ENCODE data around the gene NPTXR.

GRCh38 chr22:38864361-38865191 is 20.7 kb upstream of the NPTXR start:
- no peak for TF ChIP-seq CTCF (conservative IDR thresholded peaks at IDR 0.05; ENCODE audit: low read depth, low read length)
- TF ChIP-seq POLR2A (IDR thresholded peaks at IDR 0.05; ENCODE audit: low read depth, low read length), result no peak
- no peak for TF ChIP-seq CHD1 (IDR thresholded peaks at IDR 0.05; ENCODE audit: low read depth, low read length)
- no peak for TF ChIP-seq MXI1 (IDR thresholded peaks at IDR 0.05; ENCODE audit: borderline replicate concordance, low read depth, low read length)
- no peak for TF ChIP-seq MAZ (IDR thresholded peaks at IDR 0.05; ENCODE audit: borderline replicate concordance, low read depth, low read length)
- TF ChIP-seq ELK1 (IDR thresholded peaks at IDR 0.05; ENCODE audit: borderline replicate concordance, low read depth, low read length), result no peak
- no peak for TF ChIP-seq RCOR1 (IDR thresholded peaks at IDR 0.05; ENCODE audit: insufficient replicate concordance, low read length)
- no peak for TF ChIP-seq BHLHE40 (IDR thresholded peaks at IDR 0.05; ENCODE audit: low read depth, low read length)
- no peak for TF ChIP-seq RAD21 (IDR thresholded peaks at IDR 0.05; ENCODE audit: low read length)
- no peak for TF ChIP-seq RFX5 (IDR thresholded peaks at IDR 0.05; ENCODE audit: low read depth, low read length)
- TF ChIP-seq SMC3 (IDR thresholded peaks at IDR 0.05; ENCODE audit: low read depth, low read length), result no peak
- no peak for TF ChIP-seq CEBPB (IDR thresholded peaks at IDR 0.05; ENCODE audit: low read depth, low read length)

All from IMR-90 (cell line).